WTC11 (cell line): Measurements from ENCODE around the gene IL1RAPL2.

ENCODE experiments used
- ARID4B ChIP-seq: sonication (generic); formaldehyde crosslinking; IDR thresholded peaks from 2 replicates; pipeline ENCODE4 v1.8.0; 2023; ENCODE audit warnings: missing genetic modification reagents, mild to moderate bottlenecking, borderline replicate concordance
- CBFB ChIP-seq: sonication (generic); formaldehyde crosslinking; IDR thresholded peaks from 2 replicates; pipeline ENCODE4 v1.8.1; 2022; ENCODE audit warnings: mild to moderate bottlenecking, low read depth, missing genetic modification reagents
- CREM ChIP-seq: sonication (generic); formaldehyde crosslinking; IDR thresholded peaks from 2 replicates; pipeline ENCODE4 v1.8.1; 2022; ENCODE audit warnings: mild to moderate bottlenecking, missing genetic modification reagents, moderate library complexity
- CTCF ChIP-seq: fragments of 200-600 bp; IDR thresholded peaks from 2 replicates; pipeline ENCODE4 v1.8.0; 2022; ENCODE audit warnings: antibody characterized with exemption
- E2F4 ChIP-seq: sonication (generic); formaldehyde crosslinking; IDR thresholded peaks from 2 replicates; pipeline ENCODE4 v1.8.1; 2022; ENCODE audit warnings: low read depth, mild to moderate bottlenecking, moderate library complexity, missing genetic modification reagents, borderline replicate concordance
- FOXP4 ChIP-seq: sonication (generic); formaldehyde crosslinking; IDR thresholded peaks from 2 replicates; pipeline ENCODE4 v1.8.0; 2022; ENCODE audit warnings: mild to moderate bottlenecking, missing genetic modification reagents
- JUN ChIP-seq: sonication (generic); formaldehyde crosslinking; IDR thresholded peaks from 2 replicates; pipeline ENCODE4 v1.8.0; 2023; ENCODE audit warnings: mild to moderate bottlenecking, missing genetic modification reagents
- NFATC4 ChIP-seq: fragments of 250-450 bp; sonication (Bioruptor Pico); IDR thresholded peaks from 2 replicates; pipeline ENCODE4 v1.9.0; 2021; ENCODE audit warnings: mild to moderate bottlenecking
- NR3C1 ChIP-seq: sonication (generic); formaldehyde crosslinking; conservative IDR thresholded peaks from 2 replicates; pipeline ENCODE4 v1.8.1; 2023; ENCODE audit warnings: low read depth, mild to moderate bottlenecking, missing genetic modification reagents
- SMAD3 ChIP-seq: sonication (generic); formaldehyde crosslinking; IDR thresholded peaks from 2 replicates; pipeline ENCODE4 v1.8.0; 2022; ENCODE audit warnings: missing genetic modification reagents, mild to moderate bottlenecking, borderline replicate concordance
- SOX15 ChIP-seq: fragments of 250-450 bp; sonication (Bioruptor Pico); IDR thresholded peaks from 2 replicates; pipeline ENCODE4 v1.9.0; 2021; ENCODE audit warnings: mild to moderate bottlenecking
- TEAD4 ChIP-seq: sonication (generic); formaldehyde crosslinking; IDR thresholded peaks from 2 replicates; pipeline ENCODE4 v1.8.0; 2022; ENCODE audit warnings: mild to moderate bottlenecking, missing genetic modification reagents
- USF1 ChIP-seq: sonication (generic); formaldehyde crosslinking; IDR thresholded peaks from 2 replicates; pipeline ENCODE4 v1.8.0; 2022; ENCODE audit warnings: mild to moderate bottlenecking, missing genetic modification reagents
- ZNF512 ChIP-seq: sonication (generic); formaldehyde crosslinking; IDR thresholded peaks from 2 replicates; pipeline ENCODE4 v1.8.1; 2022; ENCODE audit warnings: missing genetic modification reagents, borderline replicate concordance

- TF ChIP-seq CBFB (CRISPR knock-in tag) (no peak), CTCF (no peak), SMAD3 (CRISPR knock-in tag) (no peak), E2F4 (CRISPR knock-in tag) (no peak), FOXP4 (no peak), SOX15 (CRISPR knock-in tag) (no peak), ARID4B (no peak), JUN (CRISPR knock-in tag) (no peak), NFATC4 (CRISPR knock-in tag) (no peak), CREM (CRISPR knock-in tag) (no peak), TEAD4 (CRISPR knock-in tag) (no peak), ZNF512 (CRISPR knock-in tag) (no peak), NR3C1 (CRISPR knock-in tag) (no peak), USF1 (CRISPR knock-in tag) (no peak)
Measured at GRCh38 chrX:105266456-105266855, 700.5 kb downstream of the IL1RAPL2 start.
